ENCODE results near the gene ZCCHC17. TPM values are rescaled to one million over a fixed set of nuclear protein-coding genes. Genes with fewer than 3 reads are reported as not detected.

Gene ZCCHC17
- total RNA-seq, 1 donor from 2014 or later = 51.3 TPM

DNA sequence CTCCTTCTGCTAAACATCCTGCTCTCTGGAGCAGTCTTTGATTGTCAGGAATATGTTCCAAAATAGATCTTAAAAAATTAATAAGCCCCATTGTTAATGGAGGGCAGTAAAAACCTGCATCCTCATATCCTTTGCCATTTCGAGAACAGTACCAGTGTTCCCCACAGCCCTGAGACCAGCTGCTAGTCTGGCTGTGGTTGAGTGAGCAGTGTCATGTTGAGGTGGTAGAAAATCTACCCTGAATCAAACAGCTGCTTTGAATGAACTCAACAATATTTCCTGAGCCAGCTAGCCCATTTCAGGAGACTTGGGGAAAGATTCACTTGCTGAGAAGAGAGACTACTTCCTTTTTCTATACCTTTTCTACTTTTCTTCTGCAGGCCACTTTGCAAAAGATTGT lies 51.6 kb downstream of the ZCCHC17 start:
- DNase-seq (ENCODE audit: low read depth) (no peak), FAIRE-seq (no peak)
- H3K4me3 ChIP-seq (ENCODE audit: insufficient read depth, low read depth, low read length) = no peak overlapping the region
- H3K9me3 ChIP-seq (ENCODE audit: insufficient read depth, low read depth, low read length) = no peaks in the 10 kb centered on the region
- H3K27me3 ChIP-seq (ENCODE audit: insufficient read depth, low read length) = no peaks in the 10 kb centered on the region
- H3K79me2 ChIP-seq (ENCODE audit: insufficient read depth, low read length) = no peaks in the 10 kb centered on the region
- Mint-ChIP-seq H3K4me3 (ENCODE audit: unreplicated experiment) (no peak overlapping the region), H3K27me3 (ENCODE audit: low read depth, unreplicated experiment) (no peaks in the 10 kb centered on the region), H3K27ac (ENCODE audit: unreplicated experiment) (no peak overlapping the region), H3K36me3 (ENCODE audit: low read depth, unreplicated experiment) (peaks cover 29% of the 10 kb centered on the region), H3K9me3 (ENCODE audit: unreplicated experiment) (no peaks in the 10 kb centered on the region), H3K4me1 (ENCODE audit: low read depth, unreplicated experiment) (no peaks in the 10 kb centered on the region)
- H3K36me3 ChIP-seq (ENCODE audit: insufficient read depth, low read length) = peaks cover 19% of the 10 kb centered on the region
- TF ChIP-seq, protein P1, sequence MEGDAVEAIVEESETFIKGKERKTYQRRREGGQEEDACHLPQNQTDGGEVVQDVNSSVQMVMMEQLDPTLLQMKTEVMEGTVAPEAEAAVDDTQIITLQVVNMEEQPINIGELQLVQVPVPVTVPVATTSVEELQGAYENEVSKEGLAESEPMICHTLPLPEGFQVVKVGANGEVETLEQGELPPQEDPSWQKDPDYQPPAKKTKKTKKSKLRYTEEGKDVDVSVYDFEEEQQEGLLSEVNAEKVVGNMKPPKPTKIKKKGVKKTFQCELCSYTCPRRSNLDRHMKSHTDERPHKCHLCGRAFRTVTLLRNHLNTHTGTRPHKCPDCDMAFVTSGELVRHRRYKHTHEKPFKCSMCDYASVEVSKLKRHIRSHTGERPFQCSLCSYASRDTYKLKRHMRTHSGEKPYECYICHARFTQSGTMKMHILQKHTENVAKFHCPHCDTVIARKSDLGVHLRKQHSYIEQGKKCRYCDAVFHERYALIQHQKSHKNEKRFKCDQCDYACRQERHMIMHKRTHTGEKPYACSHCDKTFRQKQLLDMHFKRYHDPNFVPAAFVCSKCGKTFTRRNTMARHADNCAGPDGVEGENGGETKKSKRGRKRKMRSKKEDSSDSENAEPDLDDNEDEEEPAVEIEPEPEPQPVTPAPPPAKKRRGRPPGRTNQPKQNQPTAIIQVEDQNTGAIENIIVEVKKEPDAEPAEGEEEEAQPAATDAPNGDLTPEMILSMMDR (IDR thresholded peaks at IDR 0.05; ENCODE audit: insufficient read depth, low read depth, low read length) = no peak
- no peak for TF ChIP-seq EZH2 (IDR thresholded peaks at IDR 0.05; ENCODE audit: insufficient read depth, low read length)
- H3K27ac ChIP-seq (ENCODE audit: low read depth, low read length) = no peak overlapping the region
- H3K9ac ChIP-seq (ENCODE audit: low read length) = no peak overlapping the region
- no peaks in the 10 kb centered on the region for H3K4me1 ChIP-seq (ENCODE audit: insufficient read depth, low read length)
- no peak overlapping the region for H2AFZ ChIP-seq (ENCODE audit: low read depth, low read length)
- H4K20me1 ChIP-seq (ENCODE audit: insufficient read depth, low read length) = no peaks in the 10 kb centered on the region
- H3K4me2 ChIP-seq (ENCODE audit: low read length) = no peak overlapping the region

DNA sequence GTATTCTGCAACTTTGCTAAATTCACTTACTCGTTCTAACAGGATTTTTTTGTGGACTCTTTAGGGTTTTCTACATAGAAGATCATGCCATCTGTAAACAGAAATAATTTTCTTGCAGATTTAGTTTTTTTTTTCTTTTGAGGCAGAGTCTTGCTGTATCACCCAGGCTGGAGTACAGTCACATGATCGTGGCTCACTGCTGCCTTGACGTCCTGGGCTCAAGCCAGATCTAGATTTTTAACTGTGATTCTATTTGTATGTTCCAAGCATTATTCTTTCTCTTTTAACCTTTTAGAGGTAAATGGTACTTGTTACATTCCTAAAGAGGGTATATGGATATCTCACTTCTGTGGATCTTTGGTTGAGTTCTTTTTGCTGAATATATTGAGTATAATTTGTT lies 57.5 kb downstream of the ZCCHC17 start:
- no peak overlapping the region for H2AFZ ChIP-seq (ENCODE audit: low read depth, low read length)
- peaks cover 3% of the 10 kb centered on the region for H3K4me1 Mint-ChIP-seq (ENCODE audit: low read depth, unreplicated experiment)
- H3K9ac ChIP-seq (ENCODE audit: low read length) = no peak overlapping the region
- no peaks in the 10 kb centered on the region for H3K4me1 ChIP-seq (ENCODE audit: insufficient read depth, low read length)
- H3K9me3 ChIP-seq (ENCODE audit: insufficient read depth, low read depth, low read length) = no peaks in the 10 kb centered on the region
- H3K27ac ChIP-seq (ENCODE audit: low read depth, low read length) = no peak overlapping the region
- H3K36me3 Mint-ChIP-seq (ENCODE audit: low read depth, unreplicated experiment) = peaks cover 22% of the 10 kb centered on the region
- H3K27me3 ChIP-seq (ENCODE audit: insufficient read depth, low read length) = no peaks in the 10 kb centered on the region
- H3K9me3 Mint-ChIP-seq (ENCODE audit: unreplicated experiment) = no peaks in the 10 kb centered on the region
- TF ChIP-seq, protein P1 (IDR thresholded peaks at IDR 0.05; ENCODE audit: insufficient read depth, low read depth, low read length) = no peak
- TF ChIP-seq EZH2 (IDR thresholded peaks at IDR 0.05; ENCODE audit: insufficient read depth, low read length) = no peak
- no peak overlapping the region for H3K27ac Mint-ChIP-seq (ENCODE audit: unreplicated experiment)
- no peak overlapping the region for H3K4me3 Mint-ChIP-seq (ENCODE audit: unreplicated experiment)
- H3K36me3 ChIP-seq (ENCODE audit: insufficient read depth, low read length) = peaks cover 17% of the 10 kb centered on the region
- DNase-seq (ENCODE audit: low read depth) = no peak
- no peaks in the 10 kb centered on the region for H3K79me2 ChIP-seq (ENCODE audit: insufficient read depth, low read length)
- H3K4me3 ChIP-seq (ENCODE audit: insufficient read depth, low read depth, low read length) = no peak overlapping the region
- FAIRE-seq = no peak
- no peaks in the 10 kb centered on the region for H4K20me1 ChIP-seq (ENCODE audit: insufficient read depth, low read length)
- H3K4me2 ChIP-seq (ENCODE audit: low read length) = no peak overlapping the region
- no peaks in the 10 kb centered on the region for H3K27me3 Mint-ChIP-seq (ENCODE audit: low read depth, unreplicated experiment)

DNA sequence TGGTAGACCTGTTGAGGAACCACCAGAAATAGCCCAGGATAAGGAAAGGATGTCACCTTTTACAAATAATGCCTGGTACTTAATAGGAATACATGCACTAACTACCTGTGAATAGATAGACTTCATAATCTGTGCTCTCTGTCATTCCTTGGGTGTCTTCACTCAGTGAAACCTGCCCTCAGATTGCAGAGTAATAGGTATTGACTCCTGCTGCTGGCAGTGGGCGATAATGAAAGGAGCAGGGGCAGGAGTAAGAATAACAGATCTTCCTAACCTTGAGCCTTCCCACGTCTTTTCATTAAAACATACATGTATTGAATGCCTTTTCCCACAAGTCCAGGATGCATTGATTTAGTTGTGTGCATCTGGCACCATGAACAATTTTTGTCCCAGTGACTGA lies 59.6 kb downstream of the ZCCHC17 start:
- TF ChIP-seq, protein P1 (IDR thresholded peaks at IDR 0.05; ENCODE audit: insufficient read depth, low read depth, low read length) = no peak
- TF ChIP-seq EZH2 (IDR thresholded peaks at IDR 0.05; ENCODE audit: insufficient read depth, low read length) = no peak
- H3K36me3 ChIP-seq (ENCODE audit: insufficient read depth, low read length) = peaks cover 9% of the 10 kb centered on the region
- no peak overlapping the region for H3K4me2 ChIP-seq (ENCODE audit: low read length)
- H3K27me3 ChIP-seq (ENCODE audit: insufficient read depth, low read length) = no peaks in the 10 kb centered on the region
- no peaks in the 10 kb centered on the region for H3K4me1 ChIP-seq (ENCODE audit: insufficient read depth, low read length)
- H3K27me3 Mint-ChIP-seq (ENCODE audit: low read depth, unreplicated experiment) = no peaks in the 10 kb centered on the region
- no peaks in the 10 kb centered on the region for H3K9me3 ChIP-seq (ENCODE audit: insufficient read depth, low read depth, low read length)
- no peak overlapping the region for H3K27ac ChIP-seq (ENCODE audit: low read depth, low read length)
- no peaks in the 10 kb centered on the region for H3K79me2 ChIP-seq (ENCODE audit: insufficient read depth, low read length)
- no peak overlapping the region for H3K4me3 ChIP-seq (ENCODE audit: insufficient read depth, low read depth, low read length)
- FAIRE-seq (peak; percentile 20), DNase-seq (ENCODE audit: low read depth) (no peak)
- H3K4me1 Mint-ChIP-seq (ENCODE audit: low read depth, unreplicated experiment) = peaks cover 3% of the 10 kb centered on the region
- no peaks in the 10 kb centered on the region for H4K20me1 ChIP-seq (ENCODE audit: insufficient read depth, low read length)
- no peak overlapping the region for H3K4me3 Mint-ChIP-seq (ENCODE audit: unreplicated experiment)
- no peak overlapping the region for H3K9ac ChIP-seq (ENCODE audit: low read length)
- H2AFZ ChIP-seq (ENCODE audit: low read depth, low read length) = no peak overlapping the region
- H3K27ac Mint-ChIP-seq (ENCODE audit: unreplicated experiment) = no peak overlapping the region
- peaks cover 20% of the 10 kb centered on the region for H3K36me3 Mint-ChIP-seq (ENCODE audit: low read depth, unreplicated experiment)
- no peaks in the 10 kb centered on the region for H3K9me3 Mint-ChIP-seq (ENCODE audit: unreplicated experiment)
